HFFc6 (cell line): ENCODE results near the gene DUS2. TPM values are rescaled to one million over a fixed set of nuclear protein-coding genes. Genes with fewer than 3 reads are reported as not detected.
"Not testable (repeated sequence)": the region's sequence is repeated elsewhere in the genome, so short reads cannot be mapped to it uniquely, and the experiment has no call there.

Experiments used
- DNase-seq: peaks from one replicate; pipeline ENCODE4 v3.0.0-alpha.2; 2018
- H3K27ac Mint-ChIP-seq: 2 replicates; pipeline ENCODE4 v1.8.0; 2020; ENCODE audit warnings: mild to moderate bottlenecking, mixed read lengths
- H3K27me3 Mint-ChIP-seq: 2 replicates; pipeline ENCODE4 v1.8.0; 2021; ENCODE audit warnings: mild to moderate bottlenecking, moderate library complexity, mixed read lengths; ENCODE audit not compliant: insufficient read depth
- H3K36me3 Mint-ChIP-seq: 2 replicates; pipeline ENCODE4 v1.8.0; 2021; ENCODE audit warnings: low read depth, mixed read lengths
- H3K4me1 Mint-ChIP-seq: 2 replicates; pipeline ENCODE4 v1.8.0; 2020; ENCODE audit warnings: low read depth, mixed read lengths
- H3K4me3 Mint-ChIP-seq: 2 replicates; pipeline ENCODE4 v1.8.0; 2020; ENCODE audit warnings: mild to moderate bottlenecking, moderate library complexity, mixed read lengths
- H3K9me3 Mint-ChIP-seq: 2 replicates; pipeline ENCODE4 v1.8.0; 2020; ENCODE audit warnings: mild to moderate bottlenecking, mixed read lengths
- CTCF ChIP-seq: fragments of 200-600 bp; sonication (generic); IDR thresholded peaks from 2 replicates; pipeline ENCODE4 v1.5.0; 2021; ENCODE audit warnings: antibody characterized with exemption, mild to moderate bottlenecking
- total RNA-seq, 6 experiments: library from RNA; stranded (reverse); fragmentation: NEBNext Ultra II Directional; extraction: Animal tissue kit (Norgen Biotek cat#: 25700); gene quantifications; 2 replicates in 1 of 6; 3 replicates in 5 of 6; pipeline ENCODE4 v1.2.3, GENCODE V29; 2021

DUS2 gene
- total RNA-seq, 6 experiments from 2014 or later, result 13.3 to 17.4 (median 15.9) TPM

GRCh38 chr16:68019167-68019680, 3.9 kb upstream of the DUS2 start:
- TF ChIP-seq CTCF, result no peak
- DNase-seq, result no peak
- no peak overlapping the region for H3K4me3 Mint-ChIP-seq
- H3K36me3 Mint-ChIP-seq, result peaks cover 9% of the 10 kb centered on the region
- H3K27ac Mint-ChIP-seq, result no peak overlapping the region
- H3K27me3 Mint-ChIP-seq, result no peaks in the 10 kb centered on the region; the same call in 1 of the 2 replicates
- H3K4me1 Mint-ChIP-seq, result peaks cover 19% of the 10 kb centered on the region
- no peaks in the 10 kb centered on the region for H3K9me3 Mint-ChIP-seq

DNA sequence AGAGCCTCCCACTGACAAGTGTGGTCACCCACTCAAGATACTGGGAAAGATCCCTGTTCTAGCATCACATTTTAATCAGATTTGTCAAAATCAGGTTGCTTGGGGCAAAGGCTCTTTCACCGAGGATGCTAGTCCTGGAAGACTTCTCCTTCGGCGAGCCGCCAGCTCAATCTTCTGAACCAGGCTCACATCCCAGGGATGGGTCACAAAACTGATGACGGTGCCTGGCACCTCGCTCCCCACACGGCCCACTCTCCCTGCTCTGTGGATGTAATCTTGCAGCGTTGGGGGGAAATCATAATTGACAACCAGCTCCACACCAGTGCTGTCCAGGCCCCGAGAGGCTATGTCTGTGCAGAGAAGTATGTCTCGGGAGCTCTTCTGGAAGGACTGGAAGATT, 1.6 kb upstream of the DUS2 start:
- Mint-ChIP-seq H3K27me3 (no peaks in the 10 kb centered on the region; the same call in 1 of the 2 replicates), H3K4me3 (peak overlapping the region; percentile 98), H3K4me1 (peaks cover 14% of the 10 kb centered on the region), H3K9me3 (no peaks in the 10 kb centered on the region), H3K36me3 (peaks cover 14% of the 10 kb centered on the region), H3K27ac (no peak overlapping the region)
- no peak for TF ChIP-seq CTCF
- no peak for DNase-seq

DNA sequence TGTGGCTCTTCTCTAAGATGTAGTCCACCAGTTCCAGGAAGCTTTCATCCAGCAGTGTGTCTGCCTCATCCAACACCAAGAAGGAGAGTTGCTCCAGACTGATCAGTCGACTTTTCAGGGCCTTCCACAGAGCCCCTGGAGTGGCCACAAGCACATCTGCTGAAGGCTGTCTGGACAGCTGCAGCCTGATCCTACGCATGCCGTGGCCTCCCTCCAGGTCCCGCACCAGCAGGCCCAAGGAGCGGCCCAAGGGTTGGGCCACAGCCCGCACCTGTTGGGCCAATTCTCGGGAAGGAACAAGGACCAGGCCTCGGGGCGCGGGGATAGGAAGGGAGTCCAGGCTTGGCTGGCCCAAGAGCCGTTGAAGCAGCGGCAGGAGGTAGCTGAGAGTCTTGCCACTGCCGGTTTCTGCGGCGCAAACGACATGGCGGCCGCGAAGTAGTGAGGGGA, 781 bp upstream of the DUS2 start:
- no peak for TF ChIP-seq CTCF
- H3K4me3 Mint-ChIP-seq, result peak overlapping the region; percentile 98
- no peaks in the 10 kb centered on the region; the same call in 1 of the 2 replicates for H3K27me3 Mint-ChIP-seq
- peaks cover 15% of the 10 kb centered on the region for H3K36me3 Mint-ChIP-seq
- peak overlapping the region; percentile 96 for H3K27ac Mint-ChIP-seq
- peaks cover 14% of the 10 kb centered on the region for H3K4me1 Mint-ChIP-seq
- no peaks in the 10 kb centered on the region for H3K9me3 Mint-ChIP-seq
- no peak for DNase-seq

DNA sequence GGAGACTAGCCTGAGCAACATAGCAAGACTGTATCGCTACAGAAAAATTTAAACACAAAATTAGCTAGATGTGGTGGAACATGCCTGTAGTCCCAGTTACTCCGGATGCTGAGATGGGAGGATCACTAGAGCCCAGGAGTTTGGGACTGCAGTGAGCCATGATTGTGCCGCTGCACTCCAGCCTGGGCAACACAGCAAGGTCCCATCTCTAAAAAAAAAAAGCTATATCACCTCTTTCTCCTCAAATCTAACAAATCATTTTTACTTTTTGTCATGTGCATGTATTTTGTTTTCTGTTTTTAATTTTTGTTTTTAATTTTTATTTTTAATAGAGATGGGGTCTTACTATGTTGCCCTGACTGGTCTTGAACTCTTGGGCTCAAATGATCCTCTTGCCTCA, 5.9 kb downstream of the DUS2 start:
- TF ChIP-seq CTCF, result no peak
- no peak for DNase-seq
- peaks cover 24% of the 10 kb centered on the region for H3K4me1 Mint-ChIP-seq
- H3K36me3 Mint-ChIP-seq, result peaks cover 19% of the 10 kb centered on the region
- no peak overlapping the region for H3K27ac Mint-ChIP-seq
- no peak overlapping the region for H3K4me3 Mint-ChIP-seq
- H3K9me3 Mint-ChIP-seq, result no peaks in the 10 kb centered on the region
- no peaks in the 10 kb centered on the region for H3K27me3 Mint-ChIP-seq

DNA sequence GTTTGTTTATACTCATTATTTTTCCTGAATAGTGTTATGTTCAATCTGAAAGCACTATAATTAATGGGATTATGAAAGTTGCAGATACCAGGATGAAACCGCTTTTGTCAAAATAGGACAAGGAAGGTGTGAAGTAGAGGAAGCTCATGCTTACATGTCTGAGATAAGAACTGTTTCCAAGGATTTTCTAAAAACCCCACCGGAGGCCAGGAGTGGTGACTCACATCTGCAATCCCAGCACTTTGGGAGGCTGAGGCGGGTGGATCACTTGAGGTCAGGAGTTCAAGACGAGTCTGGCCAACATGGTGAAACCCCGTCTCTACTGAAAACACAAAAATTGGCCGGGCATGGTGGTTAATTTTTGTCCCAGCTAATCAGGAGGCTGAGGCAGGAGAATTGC, 7.0 kb downstream of the DUS2 start:
- H3K27ac Mint-ChIP-seq, result 0 out of 2 replicates have a peak overlapping the region, but pooled peaks have one; percentile 33
- peaks cover 19% of the 10 kb centered on the region for H3K36me3 Mint-ChIP-seq
- not testable (repeated sequence) for H3K27me3 Mint-ChIP-seq, H3K9me3 Mint-ChIP-seq, H3K4me3 Mint-ChIP-seq
- peaks cover 24% of the 10 kb centered on the region for H3K4me1 Mint-ChIP-seq
- DNase-seq, result peak; percentile 4

- peaks cover 14% of the 10 kb centered on the region for H3K36me3 Mint-ChIP-seq
- no peak for TF ChIP-seq CTCF
- H3K4me1 Mint-ChIP-seq, result peaks cover 24% of the 10 kb centered on the region
- H3K27me3 Mint-ChIP-seq, result no peaks in the 10 kb centered on the region
- no peaks in the 10 kb centered on the region for H3K9me3 Mint-ChIP-seq
- no peak overlapping the region for H3K4me3 Mint-ChIP-seq
- DNase-seq, result no peak
- peak overlapping the region; percentile 3 for H3K27ac Mint-ChIP-seq
Observed at GRCh38 chr16:68031951-68032350, 8.9 kb downstream of the DUS2 start.
